Panc1 (cell line): ENCODE results near the gene GMEB2.

Experiments
- POLR2AphosphoS5 ChIP-seq: IDR thresholded peaks from 2 replicates; pipeline ENCODE4 v1.6.1; 2012; ENCODE audit warnings: mild to moderate bottlenecking, low read depth, low read length, moderate library complexity
- SIN3A ChIP-seq: IDR thresholded peaks from 2 replicates; pipeline ENCODE4 v1.6.1; 2012; ENCODE audit warnings: low read depth, mild to moderate bottlenecking, low read length, moderate library complexity, borderline replicate concordance; ENCODE audit not compliant: insufficient read depth
- TF ChIP-seq, protein P1 (sequence below): fragments of 450-650 bp; IDR thresholded peaks from 2 replicates; pipeline ENCODE4 v1.5.1; 2017; ENCODE audit warnings: mild to moderate bottlenecking
- TF ChIP-seq, protein P2 (sequence below), 2 experiments: IDR thresholded peaks; 2 replicates each; pipeline ENCODE4 v1.6.1; 2011 to 2012; ENCODE audit warnings: low read depth in 2 of 2, control low read depth in 1 of 2, low read length in 1 of 2, mild to moderate bottlenecking in 1 of 2, moderate library complexity in 1 of 2; ENCODE audit not compliant: insufficient read depth in 1 of 2

- TF ChIP-seq, protein P1, sequence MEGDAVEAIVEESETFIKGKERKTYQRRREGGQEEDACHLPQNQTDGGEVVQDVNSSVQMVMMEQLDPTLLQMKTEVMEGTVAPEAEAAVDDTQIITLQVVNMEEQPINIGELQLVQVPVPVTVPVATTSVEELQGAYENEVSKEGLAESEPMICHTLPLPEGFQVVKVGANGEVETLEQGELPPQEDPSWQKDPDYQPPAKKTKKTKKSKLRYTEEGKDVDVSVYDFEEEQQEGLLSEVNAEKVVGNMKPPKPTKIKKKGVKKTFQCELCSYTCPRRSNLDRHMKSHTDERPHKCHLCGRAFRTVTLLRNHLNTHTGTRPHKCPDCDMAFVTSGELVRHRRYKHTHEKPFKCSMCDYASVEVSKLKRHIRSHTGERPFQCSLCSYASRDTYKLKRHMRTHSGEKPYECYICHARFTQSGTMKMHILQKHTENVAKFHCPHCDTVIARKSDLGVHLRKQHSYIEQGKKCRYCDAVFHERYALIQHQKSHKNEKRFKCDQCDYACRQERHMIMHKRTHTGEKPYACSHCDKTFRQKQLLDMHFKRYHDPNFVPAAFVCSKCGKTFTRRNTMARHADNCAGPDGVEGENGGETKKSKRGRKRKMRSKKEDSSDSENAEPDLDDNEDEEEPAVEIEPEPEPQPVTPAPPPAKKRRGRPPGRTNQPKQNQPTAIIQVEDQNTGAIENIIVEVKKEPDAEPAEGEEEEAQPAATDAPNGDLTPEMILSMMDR: no peak
- TF ChIP-seq POLR2AphosphoS5 (no peak), SIN3A (no peak)
- TF ChIP-seq, protein P2, sequence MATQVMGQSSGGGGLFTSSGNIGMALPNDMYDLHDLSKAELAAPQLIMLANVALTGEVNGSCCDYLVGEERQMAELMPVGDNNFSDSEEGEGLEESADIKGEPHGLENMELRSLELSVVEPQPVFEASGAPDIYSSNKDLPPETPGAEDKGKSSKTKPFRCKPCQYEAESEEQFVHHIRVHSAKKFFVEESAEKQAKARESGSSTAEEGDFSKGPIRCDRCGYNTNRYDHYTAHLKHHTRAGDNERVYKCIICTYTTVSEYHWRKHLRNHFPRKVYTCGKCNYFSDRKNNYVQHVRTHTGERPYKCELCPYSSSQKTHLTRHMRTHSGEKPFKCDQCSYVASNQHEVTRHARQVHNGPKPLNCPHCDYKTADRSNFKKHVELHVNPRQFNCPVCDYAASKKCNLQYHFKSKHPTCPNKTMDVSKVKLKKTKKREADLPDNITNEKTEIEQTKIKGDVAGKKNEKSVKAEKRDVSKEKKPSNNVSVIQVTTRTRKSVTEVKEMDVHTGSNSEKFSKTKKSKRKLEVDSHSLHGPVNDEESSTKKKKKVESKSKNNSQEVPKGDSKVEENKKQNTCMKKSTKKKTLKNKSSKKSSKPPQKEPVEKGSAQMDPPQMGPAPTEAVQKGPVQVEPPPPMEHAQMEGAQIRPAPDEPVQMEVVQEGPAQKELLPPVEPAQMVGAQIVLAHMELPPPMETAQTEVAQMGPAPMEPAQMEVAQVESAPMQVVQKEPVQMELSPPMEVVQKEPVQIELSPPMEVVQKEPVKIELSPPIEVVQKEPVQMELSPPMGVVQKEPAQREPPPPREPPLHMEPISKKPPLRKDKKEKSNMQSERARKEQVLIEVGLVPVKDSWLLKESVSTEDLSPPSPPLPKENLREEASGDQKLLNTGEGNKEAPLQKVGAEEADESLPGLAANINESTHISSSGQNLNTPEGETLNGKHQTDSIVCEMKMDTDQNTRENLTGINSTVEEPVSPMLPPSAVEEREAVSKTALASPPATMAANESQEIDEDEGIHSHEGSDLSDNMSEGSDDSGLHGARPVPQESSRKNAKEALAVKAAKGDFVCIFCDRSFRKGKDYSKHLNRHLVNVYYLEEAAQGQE (IDR thresholded peaks at IDR 0.05; ENCODE audit: insufficient read depth in 1 of 2, low read depth in 2 of 2, low read length in 1 of 2): no peak
Observed at GRCh38 chr20:63542031-63542559, 84.8 kb downstream of the GMEB2 start.
